HCT116 (cell line): ENCODE measurements around the gene CCDC88C. TPM values are rescaled to one million over a fixed set of nuclear protein-coding genes. Genes with fewer than 3 reads are reported as not detected.

ENCODE experiments used
- ATAC-seq: fragments of 200-7000 bp; cut with Tn5 transposase; 2 replicates; pipeline ENCODE4 v1.9.1; 2020; ENCODE audit warnings: mild to moderate bottlenecking, moderate library complexity
- BruUV-seq: library from RNA; stranded (reverse); fragments of 400-500 nt; replicated peaks from 2 replicates; lab custom pipeline; 2021; lab: Mats Ljungman, UMichigan
- CTCF ChIA-PET: fragments of 300-600 bp; sonication (Branson Sonifier 250); formaldehyde crosslinking; loops from one replicate; lab custom pipeline; 2021; ENCODE audit warnings: antibody characterized with exemption; lab: Charles Lee
- POLR2A ChIA-PET: fragments of 300-600, 350-600 bp; sonication (Branson Sonifier 250); formaldehyde crosslinking; loops from one replicate; lab custom pipeline; 2021; ENCODE audit warnings: antibody characterized with exemption; lab: Charles Lee
- RAD21 ChIA-PET, 2 experiments: fragments of 300-600 bp; sonication (Branson Sonifier 250); formaldehyde crosslinking; loops; one replicate each; lab custom pipeline; 2023; ENCODE audit warnings: low total read pairs in 2 of 2; ENCODE audit not compliant: uncharacterized antibody in 2 of 2, unreplicated experiment in 2 of 2, low non-redundant PET in 1 of 2; lab: Charles Lee
- DNase-seq: peaks from one replicate; pipeline ENCODE4 v3.0.0-alpha.2; 2010; ENCODE audit warnings: low read depth, low spot score
- H2AFZ ChIP-seq: fragments of 200-600 bp; shearing (Covaris generic), sonication (generic); 2 replicates; pipeline ENCODE4 v1.6.1; 2017; ENCODE audit warnings: low read depth, mixed run types, mixed read lengths, antibody characterized with exemption, low read length; ENCODE audit not compliant: poor library complexity, severe bottlenecking
- H3K27ac ChIP-seq: 2 replicates; pipeline ENCODE4 v1.5.1; 2012; ENCODE audit warnings: low read depth, low read length
- H3K27me3 ChIP-seq: fragments of 200-600 bp; sonication (generic); 2 replicates; pipeline ENCODE4 v1.6.1; 2016; ENCODE audit warnings: mixed run types, low read length, mixed read lengths; ENCODE audit not compliant: insufficient read depth
- H3K36me3 ChIP-seq, 2 experiments: fragments of 200-500 bp in 1 of 2; fragments of 200-600 bp in 1 of 2; sonication (Bioruptor generic) in 1 of 2; sonication (generic) in 1 of 2; 2 replicates each; pipeline versions ENCODE4 v1.5.1 to v1.6.1; 2014 to 2016; ENCODE audit warnings: low read length in 2 of 2, inconsistent platforms in 1 of 2, mixed read lengths in 1 of 2, mixed run types in 1 of 2; ENCODE audit not compliant: insufficient read depth in 2 of 2, control insufficient read depth in 1 of 2
- H3K4me1 ChIP-seq, 2 experiments: fragments of 200-600 bp in 1 of 2; sonication (generic) in 1 of 2; 2 replicates each; pipeline versions ENCODE4 v1.5.1 to v1.6.1; 2012 to 2017; ENCODE audit warnings: low read length in 2 of 2, inconsistent platforms in 1 of 2, mild to moderate bottlenecking in 1 of 2, mixed read lengths in 1 of 2, mixed run types in 1 of 2, moderate library complexity in 1 of 2; ENCODE audit not compliant: insufficient read depth in 2 of 2, control insufficient read depth in 1 of 2
- H3K4me2 ChIP-seq: fragments of 200-600 bp; sonication (generic); 2 replicates; pipeline ENCODE4 v1.6.1; 2017; ENCODE audit warnings: mixed run types, low read length, mixed read lengths
- H3K4me3 ChIP-seq, 2 experiments: fragments of 200-600 bp in 1 of 2; sonication (generic) in 1 of 2; replicated peaks in 1 of 2; 2 replicates each; pipeline ENCODE4 v1.5.1; 2011 to 2016; ENCODE audit warnings: low read length in 2 of 2, control low read depth in 1 of 2, low read depth in 1 of 2, mild to moderate bottlenecking in 1 of 2, mixed read lengths in 1 of 2, mixed run types in 1 of 2
- H3K79me2 ChIP-seq: fragments of 200-600 bp; sonication (generic); 2 replicates; pipeline ENCODE4 v1.6.1; 2017; ENCODE audit warnings: mild to moderate bottlenecking, mixed run types, low read length, moderate library complexity, mixed read lengths; ENCODE audit not compliant: insufficient read depth
- H3K9ac ChIP-seq: fragments of 200-600 bp; sonication (generic); 2 replicates; pipeline ENCODE4 v1.6.1; 2016; ENCODE audit warnings: low read length, mixed read lengths
- H3K9me2 ChIP-seq: fragments of 200-600 bp; sonication (generic), shearing (Covaris generic); 2 replicates; pipeline ENCODE4 v1.6.1; 2017; ENCODE audit warnings: mixed run types, mild to moderate bottlenecking, moderate library complexity; ENCODE audit not compliant: insufficient read depth
- H3K9me3 ChIP-seq, 2 experiments: fragments of 200-500 bp in 1 of 2; fragments of 200-600 bp in 1 of 2; sonication (Bioruptor generic) in 1 of 2; sonication (generic) in 1 of 2; 2 replicates each; pipeline ENCODE4 v1.6.1; 2014 to 2017; ENCODE audit warnings: low read length in 2 of 2, mixed read lengths in 2 of 2, inconsistent platforms in 1 of 2, low read depth in 1 of 2, mild to moderate bottlenecking in 1 of 2, mixed run types in 1 of 2, moderate library complexity in 1 of 2; ENCODE audit not compliant: control insufficient read depth in 1 of 2, insufficient read depth in 1 of 2
- H4K20me1 ChIP-seq: fragments of 200-600 bp; sonication (generic), shearing (Covaris generic); 2 replicates; pipeline ENCODE4 v1.6.1; 2017; ENCODE audit warnings: mixed run types, mild to moderate bottlenecking, moderate library complexity; ENCODE audit not compliant: insufficient read depth
- CBX3 ChIP-seq: IDR thresholded peaks from 2 replicates; pipeline ENCODE4 v1.6.1; 2012; ENCODE audit warnings: low read depth
- CEBPB ChIP-seq: IDR thresholded peaks from 2 replicates; pipeline ENCODE4 v1.6.1; 2012; ENCODE audit warnings: low read depth
- EGR1 ChIP-seq: IDR thresholded peaks from 2 replicates; pipeline ENCODE4 v1.6.1; 2012; ENCODE audit warnings: low read depth
- ELF1 ChIP-seq: IDR thresholded peaks from 2 replicates; pipeline ENCODE4 v1.6.1; 2012; ENCODE audit warnings: low read depth, borderline replicate concordance
- EZH2 ChIP-seq: fragments of 200-600 bp; sonication (generic); IDR thresholded peaks from 2 replicates; pipeline ENCODE4 v1.6.1; 2017; ENCODE audit warnings: antibody characterized with exemption, mixed run types
- EZH2phosphoT487 ChIP-seq: fragments of 200-600 bp; IDR thresholded peaks from 2 replicates; pipeline ENCODE4 v1.6.1; 2018; ENCODE audit warnings: antibody characterized with exemption, borderline replicate concordance
- RAD21 ChIP-seq: IDR thresholded peaks from 2 replicates; pipeline ENCODE4 v1.6.1; 2012; ENCODE audit warnings: low read depth, mild to moderate bottlenecking
- REST ChIP-seq: IDR thresholded peaks from 2 replicates; pipeline ENCODE4 v1.6.1; 2012; ENCODE audit warnings: low read depth
- SP1 ChIP-seq: IDR thresholded peaks from 2 replicates; pipeline ENCODE4 v1.6.1; 2012; ENCODE audit warnings: low read depth
- SRF ChIP-seq: IDR thresholded peaks from 2 replicates; pipeline ENCODE4 v1.6.1; 2012; ENCODE audit warnings: low read depth
- TCF7L2 ChIP-seq: IDR thresholded peaks from 2 replicates; pipeline ENCODE4 v1.7.0; 2011; ENCODE audit warnings: borderline replicate concordance, inconsistent platforms; ENCODE audit not compliant: insufficient read depth, insufficient read length; ENCODE audit errors: extremely low read depth
- YY1 ChIP-seq: IDR thresholded peaks from 2 replicates; pipeline ENCODE4 v1.6.1; 2011; ENCODE audit warnings: low read length, low read depth, moderate library complexity, mild to moderate bottlenecking; ENCODE audit not compliant: insufficient replicate concordance; ENCODE audit errors: extremely low read depth
- intact Hi-C: fragments of 100-400 bp; cut with micrococcal nuclease; formaldehyde crosslinking; loops from 2 replicates; pipeline ENCODE4 v1.10.0; 2022
- total RNA-seq: library from RNA; stranded (reverse); gene quantifications from one replicate; pipeline ENCODE4 v1.2.1, GENCODE V29; 2021; ENCODE audit not compliant: unreplicated experiment
- TF ChIP-seq, protein P1 (sequence below): IDR thresholded peaks from 2 replicates; pipeline ENCODE4 v1.6.1; 2012
- TF ChIP-seq, protein P2 (sequence below): IDR thresholded peaks from 2 replicates; pipeline ENCODE4 v1.6.1; 2012
- TF ChIP-seq, protein P3 (sequence below): IDR thresholded peaks from 2 replicates; pipeline ENCODE4 v1.6.1; 2011; ENCODE audit warnings: mild to moderate bottlenecking, low read length, moderate library complexity; ENCODE audit not compliant: insufficient replicate concordance; ENCODE audit errors: extremely low read depth

CCDC88C gene
- total RNA-seq, 1 experiment from 2014 or later = 20.8 TPM

DNA sequence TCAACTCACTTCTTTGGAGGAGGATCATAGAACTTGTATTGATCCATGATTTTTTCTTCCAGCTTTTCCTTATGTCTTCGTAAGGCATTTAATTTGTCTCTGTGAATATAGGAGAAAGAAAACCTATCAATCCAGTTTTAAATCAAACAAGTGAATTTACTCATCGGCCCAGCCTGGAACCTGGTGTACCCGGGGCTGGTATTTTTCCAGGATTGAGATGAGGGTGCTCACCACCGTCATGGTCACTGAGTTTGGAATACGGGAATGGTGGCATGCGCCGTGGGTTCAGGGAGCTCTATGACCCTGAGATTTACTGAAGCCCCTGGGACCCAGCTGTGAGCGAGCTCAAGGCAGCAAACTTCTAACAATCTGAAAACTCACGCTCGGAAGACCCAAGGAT is 126.6 kb downstream of the CCDC88C start:
- TF ChIP-seq, protein P1, sequence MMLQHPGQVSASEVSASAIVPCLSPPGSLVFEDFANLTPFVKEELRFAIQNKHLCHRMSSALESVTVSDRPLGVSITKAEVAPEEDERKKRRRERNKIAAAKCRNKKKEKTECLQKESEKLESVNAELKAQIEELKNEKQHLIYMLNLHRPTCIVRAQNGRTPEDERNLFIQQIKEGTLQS = no peak
- TF ChIP-seq CBX3 = no peak
- TF ChIP-seq YY1 = no peak
- TF ChIP-seq, protein P2, sequence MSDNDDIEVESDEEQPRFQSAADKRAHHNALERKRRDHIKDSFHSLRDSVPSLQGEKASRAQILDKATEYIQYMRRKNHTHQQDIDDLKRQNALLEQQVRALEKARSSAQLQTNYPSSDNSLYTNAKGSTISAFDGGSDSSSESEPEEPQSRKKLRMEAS = no peak
- no peak for TF ChIP-seq ELF1
- TF ChIP-seq SRF = no peak
- TF ChIP-seq SP1 = no peak
- no peak for TF ChIP-seq EGR1
- TF ChIP-seq CEBPB = no peak
- TF ChIP-seq, all 23 proteins: peak for 0
- Histone ChIP-seq H3K27ac (no peak overlapping the region), H3K4me1 (no peaks in the 10 kb centered on the region), H3K9me2 (no peaks in the 10 kb centered on the region), H2AFZ (no peak overlapping the region), H3K36me3 (no peaks in the 10 kb centered on the region; a peak in 2 of 4 replicates), H3K27me3 (no peaks in the 10 kb centered on the region), H3K9me3 (no peaks in the 10 kb centered on the region), H3K4me2 (no peak overlapping the region), H3K4me3 (no peak overlapping the region), H3K9ac (no peak overlapping the region), H4K20me1 (no peaks in the 10 kb centered on the region), H3K79me2 (no peaks in the 10 kb centered on the region)
- no TSS peak for BruUV-seq
- intact Hi-C loops = no loop called here
- ChIA-PET RAD21 (no interaction called here), POLR2A (no interaction called here), CTCF (no interaction called here)
- ATAC-seq = no peak
- DNase-seq = no peak

DNA sequence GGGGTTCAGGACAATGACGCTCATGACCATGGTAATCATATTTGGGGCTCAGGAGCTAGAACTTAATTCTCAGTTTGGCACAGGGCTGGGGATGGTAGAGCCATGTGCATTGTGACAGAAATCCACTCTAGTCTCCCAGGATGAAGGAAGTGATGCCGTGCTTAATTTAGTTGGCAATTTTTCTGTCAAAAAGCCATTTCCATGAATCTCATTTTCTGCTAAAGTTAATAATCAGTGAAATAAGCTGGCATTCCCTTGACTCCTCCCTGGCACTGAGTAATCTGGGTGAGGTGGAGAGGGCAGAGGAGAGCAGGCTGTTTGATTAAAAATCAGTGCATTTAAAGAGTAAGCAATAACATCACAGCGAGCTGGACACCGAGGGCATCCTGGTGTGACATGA is 128.2 kb downstream of the CCDC88C start:
- ChIA-PET POLR2A (no interaction called here), RAD21 (no interaction called here), CTCF (no interaction called here)
- Histone ChIP-seq H2AFZ (no peak overlapping the region), H3K36me3 (no peaks in the 10 kb centered on the region; a peak in 3 of 4 replicates), H3K27ac (no peak overlapping the region), H3K79me2 (no peaks in the 10 kb centered on the region), H3K4me2 (no peak overlapping the region), H3K27me3 (no peaks in the 10 kb centered on the region), H3K9me2 (no peaks in the 10 kb centered on the region), H3K4me3 (no peak overlapping the region), H3K9ac (no peak overlapping the region), H3K4me1 (no peaks in the 10 kb centered on the region), H3K9me3 (no peaks in the 10 kb centered on the region), H4K20me1 (no peaks in the 10 kb centered on the region)
- ATAC-seq (no peak), DNase-seq (no peak)
- intact Hi-C loops = no loop called here
- BruUV-seq = no TSS peak
- TF ChIP-seq SP1 = no peak
- TF ChIP-seq EZH2phosphoT487 = no peak
- no peak for TF ChIP-seq TCF7L2
- TF ChIP-seq REST = no peak
- TF ChIP-seq, protein P3, sequence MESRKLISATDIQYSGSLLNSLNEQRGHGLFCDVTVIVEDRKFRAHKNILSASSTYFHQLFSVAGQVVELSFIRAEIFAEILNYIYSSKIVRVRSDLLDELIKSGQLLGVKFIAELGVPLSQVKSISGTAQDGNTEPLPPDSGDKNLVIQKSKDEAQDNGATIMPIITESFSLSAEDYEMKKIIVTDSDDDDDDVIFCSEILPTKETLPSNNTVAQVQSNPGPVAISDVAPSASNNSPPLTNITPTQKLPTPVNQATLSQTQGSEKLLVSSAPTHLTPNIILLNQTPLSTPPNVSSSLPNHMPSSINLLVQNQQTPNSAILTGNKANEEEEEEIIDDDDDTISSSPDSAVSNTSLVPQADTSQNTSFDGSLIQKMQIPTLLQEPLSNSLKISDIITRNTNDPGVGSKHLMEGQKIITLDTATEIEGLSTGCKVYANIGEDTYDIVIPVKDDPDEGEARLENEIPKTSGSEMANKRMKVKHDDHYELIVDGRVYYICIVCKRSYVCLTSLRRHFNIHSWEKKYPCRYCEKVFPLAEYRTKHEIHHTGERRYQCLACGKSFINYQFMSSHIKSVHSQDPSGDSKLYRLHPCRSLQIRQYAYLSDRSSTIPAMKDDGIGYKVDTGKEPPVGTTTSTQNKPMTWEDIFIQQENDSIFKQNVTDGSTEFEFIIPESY = no peak
- TF ChIP-seq SRF = no peak
- TF ChIP-seq ELF1 = no peak
- no peak for TF ChIP-seq RAD21
- no peak for TF ChIP-seq CBX3
- TF ChIP-seq EGR1 = no peak
- TF ChIP-seq EZH2 = no peak
